GM11168 (cell line): ENCODE measurements around the gene ZBTB17.
"Not testable (repeated sequence)": the region's sequence is repeated elsewhere in the genome, so short reads cannot be mapped to it uniquely, and the experiment has no call there.

Experiments used
- in situ Hi-C: fragments of 300-500 bp; cut with MboI; formaldehyde crosslinking; loops from one replicate; pipeline ENCODE4 v1.12.0; 2022; ENCODE audit warnings: low sequenced_read_pairs; ENCODE audit not compliant: unreplicated experiment

The ZBTB17 gene

DNA sequence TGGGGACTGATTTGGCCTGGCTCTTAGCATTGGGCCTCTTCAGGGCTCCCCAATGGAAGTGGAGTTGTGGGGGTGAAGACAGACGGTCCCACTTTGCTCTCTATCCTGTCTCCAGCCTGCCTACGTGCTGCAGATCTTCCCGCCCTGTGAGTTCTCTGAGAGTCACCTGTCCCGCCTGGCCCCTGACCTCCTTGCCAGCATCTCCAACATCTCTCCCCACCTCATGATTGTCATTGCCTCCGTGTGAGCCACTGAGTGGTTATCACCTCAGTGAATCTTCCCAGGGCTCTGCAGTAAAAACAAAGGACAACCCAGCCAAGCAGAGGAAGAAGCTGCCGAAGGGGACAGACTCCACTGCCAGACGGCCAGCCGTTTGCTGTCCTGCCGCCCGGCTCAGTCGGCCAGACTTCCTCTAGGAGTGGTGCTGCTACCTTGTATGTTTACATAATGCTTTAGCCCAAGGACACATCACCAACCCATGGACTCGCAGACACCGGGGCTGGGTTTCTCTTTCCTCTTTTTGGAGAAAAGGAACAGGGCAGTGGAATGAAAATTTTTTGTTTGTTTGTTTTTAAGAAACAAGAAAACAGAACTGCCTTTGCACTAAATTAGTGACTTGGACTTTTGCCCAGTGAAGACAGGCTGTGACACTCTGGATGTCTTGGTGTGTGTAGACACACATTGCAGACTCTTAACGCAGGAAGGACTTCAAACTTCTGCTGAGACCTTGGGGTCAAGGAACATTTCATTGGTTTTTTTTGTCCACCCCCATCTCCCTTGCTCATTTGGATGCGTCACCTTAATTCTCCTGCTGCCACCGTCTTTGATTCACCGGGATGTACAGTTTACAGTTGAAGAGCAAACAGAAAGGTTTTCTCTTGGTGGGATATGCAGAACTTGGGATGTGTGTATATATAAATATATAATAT lies 36.5 kb downstream of the ZBTB17 start:
- in situ Hi-C loops: loop anchor here (10.0 kb wide), 1 partner anchor 135 kb away; the partner anchor contains the start of gene UQCRHL

DNA sequence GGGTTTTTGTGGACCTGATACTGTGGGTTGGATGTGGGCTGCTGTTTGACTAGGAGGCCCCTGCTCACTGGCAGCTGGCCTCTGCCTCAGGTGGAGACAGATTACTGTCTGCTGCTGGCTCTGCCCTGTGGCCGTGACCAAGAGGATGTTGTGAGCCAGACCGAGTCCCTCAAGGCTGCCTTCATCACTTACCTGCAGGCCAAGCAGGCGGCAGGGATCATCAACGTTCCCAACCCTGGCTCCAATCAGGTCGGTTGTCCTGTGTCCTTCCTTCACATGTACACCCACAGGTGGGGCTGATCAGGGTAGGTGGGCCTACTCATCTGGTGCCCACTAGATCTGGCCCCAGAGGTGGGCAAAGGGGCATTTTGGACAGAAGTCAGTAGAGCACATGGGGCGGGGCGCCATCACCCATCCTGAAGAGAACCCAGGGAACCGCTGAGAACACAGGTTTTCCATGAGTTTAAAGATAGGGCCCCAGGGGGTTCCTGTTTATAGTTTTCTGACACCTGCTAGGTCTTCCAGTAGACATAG lies 37.2 kb downstream of the ZBTB17 start:
- in situ Hi-C loops: loop anchor here (10.0 kb wide), 1 partner anchor 134 kb away; the partner anchor contains the start of gene UQCRHL

DNA sequence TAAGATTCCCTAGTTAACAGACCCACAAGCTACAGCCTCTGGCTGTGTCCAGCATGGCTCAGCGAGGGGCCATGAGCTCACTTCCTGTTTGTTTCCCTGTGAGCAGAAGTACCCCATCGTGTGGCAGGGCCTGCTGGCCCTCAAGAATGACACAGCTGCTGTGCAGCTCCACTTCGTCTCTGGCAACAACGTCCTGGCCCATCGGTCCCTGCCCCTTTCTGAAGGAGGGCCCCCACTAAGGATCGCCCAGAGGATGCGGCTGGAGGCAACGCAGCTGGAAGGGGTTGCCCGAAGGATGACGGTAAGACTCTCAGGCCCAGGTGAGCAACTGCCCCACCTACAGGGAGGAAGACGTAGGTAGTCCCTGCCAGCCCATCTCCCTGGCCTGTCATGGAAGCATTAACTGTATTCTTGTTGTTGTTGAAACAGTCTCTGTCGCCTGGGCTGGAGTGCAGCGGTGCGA lies 38.2 kb downstream of the ZBTB17 start:
- in situ Hi-C loops: loop anchor here (10.0 kb wide), 1 partner anchor 133 kb away; the partner anchor contains the start of gene UQCRHL

DNA sequence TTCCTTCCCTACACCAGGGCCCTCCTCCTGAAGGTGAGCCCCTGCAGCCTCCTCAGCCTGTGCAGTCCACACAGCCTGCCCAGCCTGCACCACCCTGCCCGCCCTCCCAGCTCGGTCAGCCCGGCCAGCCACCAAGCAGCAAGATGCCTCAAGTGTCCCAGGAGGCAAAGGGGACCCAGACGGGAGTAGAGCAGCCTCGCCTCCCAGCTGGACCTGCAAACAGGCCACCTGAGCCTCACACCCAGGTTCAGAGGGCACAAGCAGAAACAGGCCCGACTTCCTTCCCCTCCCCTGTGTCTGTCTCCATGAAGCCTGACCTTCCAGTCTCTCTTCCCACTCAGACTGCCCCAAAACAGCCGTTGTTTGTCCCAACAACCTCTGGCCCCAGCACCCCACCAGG lies 38.8 kb downstream of the ZBTB17 start:
- in situ Hi-C loops: loop anchor here (10.0 kb wide), 1 partner anchor 132 kb away; the partner anchor contains the start of gene UQCRHL

DNA sequence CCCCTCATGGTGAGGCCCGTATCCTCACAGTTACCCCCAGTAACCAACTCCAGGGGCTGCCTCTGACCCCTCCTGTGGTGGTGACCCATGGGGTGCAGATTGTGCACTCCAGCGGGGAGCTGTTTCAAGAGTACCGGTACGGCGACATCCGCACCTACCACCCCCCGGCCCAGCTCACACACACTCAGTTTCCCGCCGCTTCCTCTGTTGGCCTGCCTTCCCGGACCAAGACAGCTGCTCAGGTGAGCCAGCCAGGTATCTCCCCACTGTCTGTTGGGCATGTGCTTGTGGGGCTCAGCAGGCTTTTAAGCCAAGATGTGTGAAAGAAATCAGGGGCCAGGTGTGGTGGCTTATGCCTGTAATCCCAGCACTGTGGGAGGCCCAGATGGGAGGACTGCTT lies 39.9 kb downstream of the ZBTB17 start:
- in situ Hi-C loops: loop anchor here (10.0 kb wide), 1 partner anchor 131 kb away; the partner anchor contains the start of gene UQCRHL

DNA sequence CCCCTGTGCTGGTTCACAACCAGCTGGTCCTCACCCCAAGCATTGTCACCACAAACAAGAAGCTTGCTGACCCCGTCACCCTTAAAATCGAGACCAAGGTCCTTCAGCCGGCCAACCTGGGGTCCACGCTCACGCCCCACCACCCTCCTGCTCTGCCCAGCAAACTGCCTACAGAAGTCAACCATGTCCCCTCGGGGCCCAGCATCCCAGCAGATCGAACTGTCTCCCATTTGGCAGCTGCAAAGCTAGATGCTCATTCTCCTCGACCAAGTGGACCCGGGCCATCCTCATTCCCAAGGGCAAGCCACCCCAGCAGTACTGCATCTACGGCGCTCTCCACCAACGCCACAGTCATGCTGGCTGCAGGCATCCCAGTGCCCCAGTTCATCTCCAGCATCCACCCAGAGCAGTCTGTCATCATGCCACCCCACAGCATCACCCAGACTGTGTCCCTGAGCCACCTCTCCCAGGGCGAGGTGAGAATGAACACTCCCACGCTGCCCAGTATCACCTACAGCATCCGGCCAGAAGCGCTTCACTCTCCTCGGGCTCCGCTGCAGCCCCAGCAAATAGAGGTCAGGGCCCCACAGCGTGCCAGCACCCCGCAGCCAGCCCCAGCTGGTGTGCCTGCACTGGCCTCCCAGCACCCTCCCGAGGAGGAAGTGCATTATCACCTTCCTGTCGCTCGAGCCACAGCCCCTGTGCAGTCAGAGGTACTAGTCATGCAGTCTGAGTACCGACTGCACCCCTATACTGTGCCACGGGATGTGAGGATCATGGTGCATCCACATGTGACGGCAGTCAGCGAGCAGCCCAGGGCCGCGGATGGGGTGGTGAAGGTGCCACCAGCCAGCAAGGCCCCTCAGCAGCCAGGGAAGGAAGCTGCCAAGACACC lies 40.6 kb downstream of the ZBTB17 start:
- in situ Hi-C loops: loop anchor here (10.0 kb wide), 1 partner anchor 131 kb away; the partner anchor contains the start of gene UQCRHL

DNA sequence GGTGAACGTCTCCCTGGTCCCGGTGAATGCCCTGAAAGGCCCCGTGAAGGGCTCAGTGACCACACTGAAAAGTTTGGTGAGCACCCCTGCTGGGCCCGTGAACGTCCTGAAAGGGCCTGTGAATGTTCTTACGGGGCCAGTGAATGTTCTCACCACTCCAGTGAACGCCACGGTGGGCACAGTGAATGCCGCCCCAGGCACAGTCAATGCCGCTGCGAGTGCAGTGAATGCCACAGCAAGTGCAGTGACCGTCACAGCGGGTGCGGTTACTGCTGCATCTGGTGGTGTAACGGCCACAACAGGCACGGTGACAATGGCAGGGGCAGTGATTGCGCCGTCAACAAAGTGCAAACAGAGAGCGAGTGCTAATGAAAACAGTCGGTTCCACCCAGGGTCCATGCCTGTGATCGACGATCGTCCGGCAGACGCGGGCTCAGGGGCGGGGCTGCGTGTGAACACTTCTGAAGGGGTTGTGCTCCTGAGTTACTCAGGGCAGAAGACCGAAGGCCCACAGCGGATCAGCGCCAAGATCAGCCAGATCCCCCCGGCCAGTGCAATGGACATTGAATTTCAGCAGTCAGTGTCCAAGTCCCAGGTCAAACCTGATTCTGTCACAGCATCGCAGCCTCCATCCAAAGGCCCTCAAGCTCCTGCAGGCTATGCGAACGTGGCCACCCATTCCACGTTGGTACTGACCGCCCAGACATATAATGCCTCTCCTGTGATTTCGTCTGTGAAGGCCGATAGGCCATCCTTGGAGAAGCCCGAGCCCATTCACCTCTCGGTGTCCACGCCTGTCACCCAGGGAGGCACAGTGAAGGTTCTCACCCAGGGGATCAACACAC lies 41.5 kb downstream of the ZBTB17 start:
- in situ Hi-C loops: loop anchor here (10.0 kb wide), 1 partner anchor 130 kb away; the partner anchor contains the start of gene UQCRHL

DNA sequence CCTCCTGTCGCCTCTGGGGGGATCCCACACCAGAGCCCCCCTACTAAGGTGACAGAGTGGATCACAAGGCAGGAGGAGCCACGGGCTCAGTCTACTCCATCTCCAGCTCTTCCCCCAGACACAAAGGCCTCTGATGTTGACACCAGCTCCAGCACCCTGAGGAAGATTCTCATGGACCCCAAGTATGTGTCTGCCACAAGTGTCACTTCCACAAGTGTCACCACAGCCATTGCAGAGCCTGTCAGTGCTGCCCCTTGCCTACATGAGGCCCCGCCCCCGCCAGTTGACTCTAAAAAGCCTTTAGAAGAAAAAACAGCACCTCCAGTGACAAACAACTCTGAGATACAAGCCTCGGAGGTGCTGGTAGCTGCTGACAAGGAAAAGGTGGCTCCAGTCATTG lies 42.2 kb downstream of the ZBTB17 start:
- in situ Hi-C loops: loop anchor here (10.0 kb wide), 1 partner anchor 129 kb away; the partner anchor contains the start of gene UQCRHL

DNA sequence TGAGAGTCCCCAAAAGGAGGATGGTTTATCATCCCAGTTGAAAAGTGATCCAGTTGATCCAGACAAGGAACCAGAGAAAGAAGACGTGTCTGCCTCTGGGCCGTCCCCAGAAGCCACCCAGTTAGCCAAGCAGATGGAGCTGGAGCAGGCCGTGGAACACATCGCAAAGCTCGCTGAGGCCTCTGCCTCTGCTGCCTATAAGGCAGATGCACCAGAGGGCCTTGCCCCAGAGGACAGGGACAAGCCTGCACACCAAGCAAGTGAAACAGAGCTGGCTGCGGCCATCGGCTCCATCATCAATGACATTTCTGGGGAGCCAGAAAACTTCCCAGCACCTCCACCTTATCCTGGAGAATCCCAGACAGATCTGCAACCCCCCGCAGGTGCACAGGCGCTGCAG lies 43.3 kb downstream of the ZBTB17 start:
- in situ Hi-C loops: loop anchor here (10.0 kb wide), 1 partner anchor 128 kb away; the partner anchor contains the start of gene UQCRHL

DNA sequence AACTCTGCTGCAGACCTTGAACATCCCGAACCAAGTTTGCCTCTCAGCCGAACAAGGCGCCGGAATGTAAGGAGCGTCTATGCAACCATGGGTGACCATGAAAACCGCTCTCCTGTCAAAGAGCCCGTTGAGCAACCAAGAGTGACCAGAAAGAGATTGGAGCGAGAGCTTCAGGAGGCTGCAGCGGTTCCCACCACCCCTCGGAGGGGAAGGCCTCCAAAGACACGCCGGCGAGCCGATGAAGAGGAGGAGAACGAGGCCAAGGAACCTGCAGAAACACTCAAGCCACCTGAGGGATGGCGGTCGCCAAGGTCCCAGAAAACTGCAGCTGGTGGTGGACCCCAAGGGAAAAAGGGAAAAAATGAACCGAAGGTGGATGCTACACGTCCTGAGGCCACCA lies 44.0 kb downstream of the ZBTB17 start:
- in situ Hi-C loops: loop anchor here (10.0 kb wide), 1 partner anchor 127 kb away; the partner anchor contains the start of gene UQCRHL

DNA sequence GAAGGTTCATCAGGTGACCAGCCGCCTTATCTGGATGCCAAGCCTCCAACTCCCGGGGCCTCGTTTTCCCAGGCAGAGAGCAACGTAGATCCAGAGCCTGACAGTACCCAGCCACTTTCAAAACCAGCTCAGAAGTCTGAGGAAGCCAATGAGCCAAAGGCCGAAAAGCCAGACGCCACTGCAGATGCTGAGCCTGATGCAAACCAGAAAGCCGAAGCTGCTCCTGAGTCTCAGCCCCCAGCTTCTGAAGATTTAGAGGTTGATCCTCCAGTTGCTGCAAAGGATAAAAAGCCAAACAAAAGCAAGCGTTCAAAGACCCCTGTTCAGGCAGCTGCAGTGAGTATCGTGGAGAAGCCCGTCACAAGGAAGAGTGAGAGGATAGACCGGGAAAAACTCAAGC lies 44.5 kb downstream of the ZBTB17 start:
- in situ Hi-C loops: loop anchor here (10.0 kb wide), 1 partner anchor 127 kb away; the partner anchor contains the start of gene UQCRHL

DNA sequence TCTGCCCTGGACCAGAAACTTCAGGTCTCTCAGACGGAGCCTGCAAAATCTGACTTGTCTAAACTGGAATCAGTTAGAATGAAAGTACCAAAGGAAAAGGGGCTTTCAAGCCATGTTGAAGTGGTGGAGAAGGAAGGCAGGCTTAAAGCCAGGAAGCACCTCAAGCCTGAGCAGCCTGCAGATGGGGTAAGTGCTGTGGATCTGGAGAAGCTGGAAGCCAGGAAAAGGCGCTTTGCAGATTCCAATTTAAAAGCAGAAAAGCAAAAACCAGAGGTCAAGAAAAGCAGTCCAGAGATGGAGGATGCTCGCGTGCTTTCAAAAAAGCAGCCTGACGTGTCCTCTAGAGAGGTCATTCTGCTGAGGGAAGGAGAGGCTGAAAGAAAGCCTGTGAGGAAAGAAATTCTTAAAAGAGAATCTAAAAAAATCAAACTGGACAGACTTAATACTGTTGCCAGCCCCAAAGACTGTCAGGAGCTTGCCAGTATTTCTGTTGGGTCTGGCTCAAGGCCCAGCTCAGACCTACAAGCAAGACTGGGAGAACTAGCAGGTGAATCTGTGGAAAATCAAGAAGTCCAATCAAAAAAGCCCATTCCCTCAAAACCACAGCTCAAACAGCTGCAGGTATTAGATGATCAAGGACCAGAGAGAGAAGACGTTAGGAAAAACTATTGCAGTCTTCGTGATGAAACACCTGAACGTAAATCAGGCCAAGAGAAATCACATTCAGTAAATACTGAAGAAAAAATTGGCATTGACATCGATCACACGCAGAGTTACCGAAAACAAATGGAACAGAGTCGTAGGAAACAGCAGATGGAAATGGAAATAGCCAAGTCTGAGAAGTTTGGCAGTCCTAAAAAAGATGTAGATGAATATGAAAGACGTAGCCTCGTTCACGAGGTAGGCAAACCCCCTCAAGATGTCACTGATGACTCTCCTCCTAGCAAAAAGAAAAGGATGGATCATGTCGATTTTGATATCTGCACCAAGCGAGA lies 46.6 kb downstream of the ZBTB17 start:
- in situ Hi-C loops: no loop called here

DNA sequence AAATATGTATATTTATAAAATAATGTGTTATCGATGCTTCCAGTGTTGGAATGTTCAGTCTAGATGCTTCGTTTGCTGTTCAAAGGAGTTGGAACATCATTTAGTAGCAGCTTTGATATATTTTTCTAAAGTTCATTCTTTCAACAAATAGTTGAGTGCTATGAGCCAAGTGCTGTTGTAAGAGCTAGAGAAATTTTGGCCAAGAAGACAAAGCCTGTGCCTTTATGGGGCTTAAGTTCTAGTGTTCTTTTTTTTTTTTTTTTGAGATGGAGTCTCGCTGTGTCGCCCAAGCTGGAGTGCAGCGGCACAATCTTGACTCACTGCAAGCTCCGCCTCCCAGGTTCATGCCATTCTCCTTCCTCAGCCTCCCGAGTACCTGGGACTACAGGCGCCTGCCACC lies 49.5 kb downstream of the ZBTB17 start:
- in situ Hi-C loops: not testable (repeated sequence)

DNA sequence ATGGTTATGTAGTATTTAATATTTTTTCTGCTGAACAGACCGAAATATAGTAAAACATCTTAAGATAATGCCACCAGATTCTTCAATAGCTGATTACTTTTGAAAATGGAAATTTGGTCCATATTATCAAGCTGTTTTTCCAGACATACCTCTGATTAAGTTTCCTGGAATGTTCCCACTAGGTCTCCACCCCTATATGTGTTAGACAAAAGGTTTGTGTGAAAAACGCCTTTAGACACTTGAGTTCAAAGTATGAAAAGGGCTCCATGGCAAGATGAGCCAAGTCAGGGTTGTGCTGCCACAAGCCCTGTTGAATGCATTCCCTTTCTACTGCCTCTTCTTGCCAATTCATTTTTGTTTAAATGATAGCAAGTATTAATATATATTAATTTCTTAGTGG lies 52.7 kb downstream of the ZBTB17 start:
- in situ Hi-C loops: no loop called here

DNA sequence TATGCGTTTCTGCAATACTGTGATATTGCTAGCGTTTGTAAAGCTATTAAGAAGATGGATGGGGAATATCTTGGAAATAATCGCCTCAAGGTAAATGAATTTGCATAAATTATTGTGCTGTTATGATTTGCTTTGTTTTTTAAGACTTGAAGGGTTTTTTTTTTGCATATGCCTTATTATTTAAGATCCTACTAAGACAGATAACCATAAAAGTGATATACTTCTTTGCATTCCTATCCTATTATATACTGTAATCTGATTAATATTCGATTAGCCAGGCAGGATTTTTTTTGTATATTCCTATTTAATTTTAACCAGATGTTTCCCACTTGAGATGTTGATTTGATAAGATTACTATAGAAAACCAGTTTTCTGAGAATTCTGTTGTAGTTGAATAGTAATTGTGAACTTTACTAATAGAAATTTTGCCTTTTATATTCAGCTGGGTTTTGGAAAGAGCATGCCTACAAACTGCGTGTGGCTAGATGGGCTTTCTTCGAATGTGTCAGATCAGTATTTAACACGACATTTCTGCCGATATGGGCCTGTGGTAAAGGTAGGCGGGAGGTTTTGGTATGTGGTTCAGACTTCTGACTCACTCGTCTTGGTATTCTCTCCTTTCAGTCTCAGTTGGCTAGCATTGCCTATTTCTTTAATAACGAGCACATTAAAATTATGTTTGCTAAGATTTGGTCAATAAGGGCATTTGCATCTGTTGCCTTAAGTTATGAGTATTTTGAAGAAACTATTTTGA lies 56.8 kb downstream of the ZBTB17 start:
- in situ Hi-C loops: no loop called here

DNA sequence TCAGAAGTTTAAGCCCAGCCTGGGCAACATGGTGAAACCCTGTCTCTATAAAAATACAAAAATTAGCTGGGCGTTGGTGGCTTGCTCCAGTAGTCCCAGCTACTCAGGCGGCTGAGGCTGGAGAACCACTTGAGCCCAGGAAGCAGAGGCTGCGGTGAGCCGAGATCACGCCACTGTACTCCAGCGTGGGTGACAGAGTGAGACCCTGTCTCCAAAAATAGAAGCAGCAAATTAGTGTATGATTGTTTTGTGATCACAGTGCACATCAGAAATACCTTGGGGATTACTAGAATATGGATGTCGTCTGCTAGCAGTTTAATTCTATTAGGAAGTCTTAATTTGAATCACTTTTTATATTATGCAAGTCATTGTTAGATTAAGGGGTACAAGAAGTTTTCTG lies 59.0 kb downstream of the ZBTB17 start:
- in situ Hi-C loops: no loop called here

DNA sequence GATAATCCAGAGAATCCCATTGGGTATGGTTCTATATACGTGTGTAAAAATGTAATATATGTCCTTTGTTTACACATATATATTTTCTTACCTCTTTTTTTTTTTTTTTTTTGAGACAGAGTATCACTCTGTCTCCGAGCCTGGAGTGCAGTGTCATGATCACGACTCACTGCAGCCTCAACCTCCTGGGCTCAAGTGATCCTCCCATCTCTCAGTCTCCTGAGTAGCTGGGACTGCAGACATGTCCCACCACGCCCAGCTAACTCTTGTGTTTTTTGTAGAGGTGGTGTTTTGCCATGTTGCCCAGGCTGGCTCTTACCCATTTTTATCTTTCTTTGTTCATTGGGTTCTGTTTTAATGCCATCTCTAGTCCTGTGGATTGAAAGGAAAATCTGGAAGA lies 59.5 kb downstream of the ZBTB17 start:
- in situ Hi-C loops: no loop called here
